Stimulated activated CD8-positive, alpha-beta memory T cell treated with anti-CD3 and anti-CD28 coated beads, Interleukin-12 subunit alpha, Interleukin-12 subunit beta, amount 100 ng/mL, for 1 hour (primary cell): ENCODE results near the gene GRWD1.

ENCODE experiments used
- DNase-seq: peaks from one replicate; pipeline ENCODE4 v3.0.0-alpha.2; 2020; ENCODE audit warnings: low read depth

Gene GRWD1

DNA sequence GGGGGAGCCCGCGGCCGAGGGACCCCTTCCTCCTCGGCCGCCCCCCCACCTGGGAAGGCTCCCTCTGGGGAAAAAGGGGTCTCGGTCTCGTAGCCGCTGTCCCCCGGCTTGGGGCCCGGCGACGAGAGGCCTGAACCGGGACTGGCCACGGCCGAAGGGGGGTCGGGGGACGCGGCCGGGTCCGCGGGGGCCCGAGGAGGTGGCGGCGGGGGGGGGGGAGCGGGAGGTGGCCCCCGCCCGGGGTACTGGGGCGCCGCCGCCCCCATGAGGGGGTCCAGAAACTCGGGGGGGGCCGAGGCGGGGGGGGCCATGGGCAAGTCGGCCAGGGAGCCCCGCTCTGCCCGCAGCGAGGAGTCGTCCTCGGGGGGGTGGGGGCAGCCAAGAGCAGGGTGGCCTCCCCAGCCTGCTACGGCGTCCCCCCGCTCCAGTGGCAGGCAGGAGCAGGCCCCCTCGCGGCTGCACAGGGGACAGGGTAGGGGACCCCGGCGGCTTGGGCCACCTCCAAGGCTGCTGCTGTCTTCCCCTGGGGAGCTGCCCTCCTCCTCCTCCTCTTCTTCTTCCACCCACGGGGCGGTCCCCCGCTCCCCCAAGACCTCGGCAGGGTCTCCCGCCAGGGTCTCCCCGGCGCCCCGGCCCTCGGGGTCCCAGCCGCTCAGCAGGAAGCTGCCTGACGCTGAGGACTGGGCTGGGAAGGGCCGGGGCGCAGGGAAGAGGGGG lies 53.0 kb downstream of the GRWD1 start:
- no peak for DNase-seq

DNA sequence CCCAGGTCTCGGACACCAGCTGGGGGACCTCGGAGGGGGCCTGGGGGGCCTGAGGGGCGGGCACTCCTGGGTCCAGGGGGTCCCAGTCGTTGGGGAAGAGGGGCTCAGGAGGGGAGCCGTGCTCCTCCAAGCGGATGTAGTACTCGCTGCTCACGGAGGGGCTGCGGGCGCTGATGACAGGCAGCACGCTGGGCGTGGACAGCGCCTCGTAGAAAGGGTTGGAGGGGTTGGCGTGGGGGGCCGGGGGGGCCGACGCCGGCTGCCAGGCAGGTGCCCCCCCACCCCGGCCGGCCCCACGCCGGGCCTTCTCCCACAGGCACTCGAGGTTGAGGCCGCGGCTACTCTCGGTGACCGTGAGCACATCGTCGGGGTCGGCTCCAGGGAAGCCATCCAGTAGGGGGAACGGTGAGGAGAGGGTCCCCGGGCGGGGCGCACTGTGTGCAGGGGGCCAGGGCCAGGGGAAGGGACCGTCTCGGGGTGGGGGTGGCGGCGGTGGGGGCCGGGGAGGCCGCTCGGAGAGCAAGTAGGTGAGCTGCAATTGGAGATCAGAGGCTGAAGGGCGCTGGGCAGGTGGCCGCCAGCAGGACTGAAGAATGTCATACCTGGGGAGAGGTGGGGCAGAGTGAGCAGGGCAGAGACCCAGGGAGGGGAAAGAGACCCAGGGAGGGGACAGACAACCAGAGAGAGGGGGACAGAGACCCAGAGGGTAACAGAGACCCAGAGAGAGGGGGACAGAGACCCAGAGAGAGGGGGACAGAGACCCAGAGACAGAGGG lies 53.7 kb downstream of the GRWD1 start:
- DNase-seq = no peak

DNA sequence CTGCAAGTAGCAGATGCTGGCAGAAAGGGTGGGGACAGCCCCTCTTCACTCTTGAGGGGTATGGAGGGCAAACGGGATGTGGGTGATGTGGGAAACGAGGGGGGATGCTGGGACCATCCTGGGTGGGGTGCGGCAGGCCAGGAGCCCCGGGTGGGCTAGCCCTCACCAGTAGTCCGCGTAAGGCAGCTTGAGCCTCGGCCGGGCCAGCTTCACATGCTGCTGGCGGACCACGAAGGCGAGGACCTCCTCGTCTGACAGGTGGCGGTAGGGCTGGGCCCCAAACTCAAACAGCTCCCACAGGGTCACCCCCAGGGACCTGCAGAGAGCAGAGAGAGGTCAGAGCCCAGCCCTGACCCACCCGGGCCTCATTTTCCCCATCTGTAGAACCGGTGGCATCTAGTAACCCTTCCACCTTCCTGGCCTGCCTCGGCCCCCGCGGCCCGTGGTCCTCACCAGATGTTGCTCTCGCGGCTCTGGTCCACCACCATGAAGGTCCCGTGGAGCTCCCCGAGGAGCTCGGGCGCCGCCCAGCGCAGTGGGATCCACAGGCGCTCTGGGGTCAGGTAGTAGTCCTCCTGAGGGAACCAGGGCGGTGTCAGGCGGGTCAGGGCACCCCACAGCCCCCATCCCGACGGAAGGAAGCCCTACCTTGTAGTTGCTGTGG lies 55.2 kb downstream of the GRWD1 start:
- no peak for DNase-seq

DNA sequence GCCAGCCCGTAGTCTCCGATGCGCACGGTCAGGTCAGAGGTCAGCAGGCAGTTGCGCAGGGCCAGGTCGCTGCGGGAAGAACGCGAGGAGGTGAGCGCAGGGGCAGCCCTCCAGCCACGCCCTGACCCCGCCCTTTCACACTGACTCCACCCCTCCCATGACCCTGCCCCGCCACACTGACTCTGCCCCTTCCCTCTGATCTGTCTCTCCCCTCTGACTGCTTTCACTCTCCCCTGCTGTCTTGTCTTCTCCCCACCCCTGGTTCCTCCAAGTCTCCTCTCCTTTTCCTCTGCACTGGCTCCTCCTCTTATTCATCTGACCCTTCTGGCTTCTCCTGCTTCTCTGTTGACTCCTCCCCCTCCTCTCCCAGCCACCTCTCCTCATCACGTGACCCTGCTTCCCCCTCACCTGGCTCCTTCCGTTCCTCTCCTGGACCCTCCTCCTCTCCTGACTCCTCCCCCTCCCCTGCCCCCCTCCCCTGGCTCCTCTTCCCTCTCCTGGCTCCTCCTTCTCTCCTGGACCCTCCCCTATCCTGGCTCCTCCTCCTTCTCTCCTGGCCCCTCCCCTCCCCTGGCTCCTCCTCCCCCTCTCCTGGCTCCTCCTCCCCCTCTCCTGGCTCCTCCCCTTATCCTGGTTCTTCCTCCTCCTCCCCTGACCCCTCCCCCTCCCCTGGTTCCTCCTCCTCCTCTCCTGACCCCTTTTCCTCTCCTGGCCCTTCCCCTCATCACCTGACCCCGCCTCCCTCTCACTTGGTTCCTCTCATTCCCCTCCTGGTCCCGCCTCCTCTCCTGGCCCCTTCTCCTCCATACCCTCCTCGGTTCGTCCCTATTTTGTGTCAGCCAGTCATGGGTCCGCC lies 55.9 kb downstream of the GRWD1 start:
- no peak for DNase-seq

DNA sequence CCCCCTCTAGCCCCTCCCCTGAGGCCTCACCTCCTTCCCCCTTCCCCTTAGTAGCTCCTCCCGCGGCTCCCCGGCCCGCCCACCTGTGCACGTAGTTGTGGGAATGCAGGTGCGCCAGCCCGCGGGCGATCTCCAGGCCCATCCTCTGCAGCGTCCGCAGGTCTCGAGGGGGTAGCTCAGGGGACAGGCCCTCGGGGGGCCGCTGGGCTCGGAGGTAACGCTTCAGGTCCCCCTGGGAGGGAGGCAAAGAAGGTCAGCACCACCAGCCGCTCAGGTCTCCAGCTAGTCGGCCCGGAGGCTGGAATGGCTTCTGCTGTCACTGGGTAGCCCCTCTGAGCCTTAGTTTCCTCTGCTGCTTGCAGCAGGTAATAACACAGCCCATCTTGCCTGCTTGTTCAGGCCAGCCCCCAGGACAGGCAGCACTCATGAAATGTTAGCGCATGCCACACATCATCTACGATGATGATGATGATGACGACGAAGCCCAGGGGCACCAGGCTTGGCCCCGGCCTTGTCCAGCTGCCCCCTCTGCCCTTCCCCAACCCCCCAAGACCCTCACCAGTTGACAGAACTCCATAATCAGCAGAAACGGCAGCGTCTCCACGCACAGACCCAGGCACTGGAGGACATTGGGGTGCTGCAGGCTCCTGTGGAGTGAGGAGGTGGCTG lies 56.7 kb downstream of the GRWD1 start:
- DNase-seq = no peak

DNA sequence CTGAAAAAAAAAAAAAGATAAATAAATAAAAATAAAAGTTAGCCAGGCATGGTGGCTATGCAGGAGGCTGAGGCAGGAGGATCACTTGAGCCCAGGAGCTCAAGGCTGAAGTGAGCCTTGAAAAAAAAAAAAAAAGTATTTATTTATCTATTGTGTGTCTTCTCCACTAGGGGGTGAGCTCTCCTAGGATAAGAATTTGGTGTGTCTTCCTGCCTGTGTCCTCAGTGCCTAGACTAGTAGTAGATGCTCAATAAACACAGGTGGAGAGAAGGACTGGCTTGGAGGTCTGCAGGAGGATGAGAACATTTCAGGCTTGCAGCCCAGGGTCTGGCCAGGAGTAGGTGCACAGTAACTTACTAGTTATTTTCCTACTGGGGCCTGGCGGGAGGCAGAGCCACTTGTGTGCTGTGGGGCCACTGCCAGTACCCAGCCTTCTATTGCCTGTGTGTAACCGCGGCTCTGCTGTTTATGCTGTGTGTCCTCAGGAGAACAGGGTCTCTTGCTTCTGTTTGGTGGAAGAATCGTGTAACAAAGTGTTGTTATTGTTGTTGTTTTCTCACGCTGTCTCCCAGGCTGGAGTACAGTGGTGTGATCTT lies 60.5 kb downstream of the GRWD1 start:
- DNase-seq = no peak
